Sigmoid colon (tissue), 7 donors: Measurements from ENCODE around the gene UBE2Q2. TPM values are rescaled to one million over a fixed set of nuclear protein-coding genes. Genes with fewer than 3 reads are reported as not detected.

Experiments used
- DNase-seq: peaks from one replicate; pipeline ENCODE4 v3.0.0-alpha.2; 2019
- H3K27ac ChIP-seq, 4 donors: fragments of 200-600 bp; sonication (generic); one replicate each; pipeline ENCODE4 v1.5.1; 2016 to 2019; ENCODE audit warnings: mild to moderate bottlenecking in 1 of 4
- H3K27me3 ChIP-seq, 3 donors: fragments of 200-600 bp; sonication (generic); one replicate each; pipeline ENCODE4 v1.5.1; 2019; ENCODE audit warnings: mild to moderate bottlenecking in 1 of 3
- H3K36me3 ChIP-seq, 4 donors: fragments of 200-600 bp; sonication (generic); one replicate each; pipeline ENCODE4 v1.5.1; 2016 to 2019
- H3K4me1 ChIP-seq, 4 donors: fragments of 200-600 bp; sonication (generic); one replicate each; pipeline ENCODE4 v1.5.1; 2017 to 2019
- H3K4me3 ChIP-seq, 4 donors: fragments of 200-600 bp; sonication (generic); one replicate each; pipeline ENCODE4 v1.5.1; 2017 to 2019; ENCODE audit warnings: mild to moderate bottlenecking in 2 of 4, moderate library complexity in 1 of 4
- H3K9me3 ChIP-seq, 4 donors: fragments of 200-600 bp in 3 of 4; sonication (generic) in 3 of 4; one replicate each; pipeline versions ENCODE4 v1.5.1 to v1.6.1; 2013 to 2019
- EP300 ChIP-seq, 4 donors: sonication (generic); formaldehyde crosslinking; IDR thresholded peaks; one replicate each; pipeline ENCODE4 v1.6.1; 2017; ENCODE audit warnings: antibody characterized with exemption in 4 of 4
- POLR2A ChIP-seq, 2 donors: fragments of 450-650 bp; IDR thresholded peaks; one replicate each; pipeline ENCODE4 v1.6.1; 2016; ENCODE audit warnings: antibody characterized with exemption in 2 of 2, mild to moderate bottlenecking in 2 of 2, moderate library complexity in 2 of 2
- POLR2AphosphoS5 ChIP-seq, 4 donors: sonication (generic); formaldehyde crosslinking; IDR thresholded peaks; one replicate each; pipeline ENCODE4 v1.6.1; 2017; ENCODE audit warnings: antibody characterized with exemption in 4 of 4
- WGBS, 2 donors: extraction: QIAGEN DNeasy Blood & Tissue Kit; methylation state at CpG; one replicate each; pipeline ENCODE4 v1.1.7; 2013; 5-methylcytosine and 5-hydroxymethylcytosine counted together
- intact Hi-C: fragments of 100-400 bp; cut with DNase I; formaldehyde crosslinking; loops from one replicate; pipeline ENCODE4 v1.15.1; 2023
- polyA plus RNA-seq, 3 donors: library from polyadenylated mRNA; stranded (reverse); fragments of 200-250 nt; gene quantifications; one replicate each; pipeline ENCODE4 v1.2.3, GENCODE V29; 2013
- small RNA-seq, 3 donors: library from RNA; depleted of rRNA; stranded (forward); fragments of <200 nt; gene quantifications; one replicate each; pipeline ENCODE3, GENCODE V24; 2016
- total RNA-seq, 4 donors: library from RNA; depleted of rRNA; stranded (reverse); fragments of >200 nt; gene quantifications; one replicate each; pipeline ENCODE4 v1.1.0, GENCODE V29; 2016
- TF ChIP-seq, protein P1 (sequence below), 4 experiments: fragments of 450-650 bp in 3 of 4; fragments of 200-600 bp in 1 of 4; IDR thresholded peaks; one replicate each; pipeline ENCODE4 v1.5.1; 2016 to 2019; ENCODE audit warnings: antibody characterized with exemption in 4 of 4, mild to moderate bottlenecking in 3 of 4, moderate library complexity in 2 of 4
- donor health status: healthy with polysubstance abuse.
- donor health status: Bipolar disorder and iron deficiency.
- donor health status: healthy.

UBE2Q2 gene
- total and polyA plus RNA-seq, 7 donors, result 16.9 to 101 (median 69.5) TPM

DNA sequence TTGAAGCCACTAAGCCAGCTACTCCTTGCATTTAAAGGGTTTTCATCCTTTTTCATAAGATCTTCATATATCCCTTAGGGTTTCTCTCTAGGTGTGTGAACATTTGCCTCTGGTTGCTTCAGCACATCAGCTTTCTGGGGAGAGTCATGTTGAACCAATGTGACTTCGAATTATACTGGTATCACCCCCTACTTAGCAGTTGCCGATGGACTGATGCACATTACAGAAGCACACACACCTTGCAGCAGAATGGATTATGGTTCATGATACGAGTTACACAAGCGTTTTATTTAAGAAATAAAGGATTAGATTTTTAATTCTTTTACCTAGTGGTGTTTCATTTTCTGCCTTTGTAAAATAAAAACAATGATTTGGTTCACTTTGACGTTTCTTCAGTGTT is 100.0 kb downstream of the UBE2Q2 start:
- Histone ChIP-seq H3K36me3 (no peaks in the 10 kb centered on the region), H3K4me1 (no peaks in the 10 kb centered on the region), H3K27ac (no peak overlapping the region), H3K4me3 (no peak overlapping the region), H3K9me3 (no peaks in the 10 kb centered on the region), H3K27me3 (no peaks in the 10 kb centered on the region)
- TF ChIP-seq EP300 (IDR thresholded peaks at IDR 0.05) (no peak), POLR2AphosphoS5 (IDR thresholded peaks at IDR 0.05) (no peak), POLR2A (IDR thresholded peaks at IDR 0.05) (no peak)
- TF ChIP-seq, protein P1, sequence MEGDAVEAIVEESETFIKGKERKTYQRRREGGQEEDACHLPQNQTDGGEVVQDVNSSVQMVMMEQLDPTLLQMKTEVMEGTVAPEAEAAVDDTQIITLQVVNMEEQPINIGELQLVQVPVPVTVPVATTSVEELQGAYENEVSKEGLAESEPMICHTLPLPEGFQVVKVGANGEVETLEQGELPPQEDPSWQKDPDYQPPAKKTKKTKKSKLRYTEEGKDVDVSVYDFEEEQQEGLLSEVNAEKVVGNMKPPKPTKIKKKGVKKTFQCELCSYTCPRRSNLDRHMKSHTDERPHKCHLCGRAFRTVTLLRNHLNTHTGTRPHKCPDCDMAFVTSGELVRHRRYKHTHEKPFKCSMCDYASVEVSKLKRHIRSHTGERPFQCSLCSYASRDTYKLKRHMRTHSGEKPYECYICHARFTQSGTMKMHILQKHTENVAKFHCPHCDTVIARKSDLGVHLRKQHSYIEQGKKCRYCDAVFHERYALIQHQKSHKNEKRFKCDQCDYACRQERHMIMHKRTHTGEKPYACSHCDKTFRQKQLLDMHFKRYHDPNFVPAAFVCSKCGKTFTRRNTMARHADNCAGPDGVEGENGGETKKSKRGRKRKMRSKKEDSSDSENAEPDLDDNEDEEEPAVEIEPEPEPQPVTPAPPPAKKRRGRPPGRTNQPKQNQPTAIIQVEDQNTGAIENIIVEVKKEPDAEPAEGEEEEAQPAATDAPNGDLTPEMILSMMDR (IDR thresholded peaks at IDR 0.05), result no peak
- DNase-seq, result no peak
- 57 to 82% methylated on average over 5 of the region's 5 CpGs for WGBS, 2 donors
- intact Hi-C loops, result no loop called here

- Histone ChIP-seq H3K36me3 (no peaks in the 10 kb centered on the region), H3K27me3 (no peaks in the 10 kb centered on the region), H3K4me1 (no peaks in the 10 kb centered on the region), H3K4me3 (no peak overlapping the region), H3K27ac (no peak overlapping the region), H3K9me3 (no peaks in the 10 kb centered on the region)
- 31 to 66% methylated on average over 1 of the region's 1 CpG for WGBS, 2 donors
- intact Hi-C loops, result no loop called here
- DNase-seq, result no peak
- TF ChIP-seq, protein P1 (IDR thresholded peaks at IDR 0.05), result no peak
- TF ChIP-seq EP300 (IDR thresholded peaks at IDR 0.05), result no peak
- no peak for TF ChIP-seq POLR2A (IDR thresholded peaks at IDR 0.05)
- no peak for TF ChIP-seq POLR2AphosphoS5 (IDR thresholded peaks at IDR 0.05)
Measured at GRCh38 chr15:75943713-75944215, 100.5 kb downstream of the UBE2Q2 start.

- intact Hi-C loops, result no loop called here
- H3K27ac ChIP-seq, result no peak overlapping the region
- TF ChIP-seq EP300 (IDR thresholded peaks at IDR 0.05), result no peak
- no peak for TF ChIP-seq POLR2A (IDR thresholded peaks at IDR 0.05)
- no peak for TF ChIP-seq POLR2AphosphoS5 (IDR thresholded peaks at IDR 0.05)
- TF ChIP-seq, protein P1 (IDR thresholded peaks at IDR 0.05), result no peak
- H3K27me3 ChIP-seq, result peaks cover 0 to 4% (median 0%) of the 10 kb centered on the region in 3 donors
- no peak for DNase-seq
- H3K4me3 ChIP-seq, result no peak overlapping the region
- H3K4me1 ChIP-seq, result no peaks in the 10 kb centered on the region
- WGBS, 2 donors, result 77 to 86% methylated on average over 4 of the region's 4 CpGs
- H3K9me3 ChIP-seq, result no peaks in the 10 kb centered on the region
- no peaks in the 10 kb centered on the region for H3K36me3 ChIP-seq
Measured at GRCh38 chr15:75945953-75946352, 102.7 kb downstream of the UBE2Q2 start.

DNA sequence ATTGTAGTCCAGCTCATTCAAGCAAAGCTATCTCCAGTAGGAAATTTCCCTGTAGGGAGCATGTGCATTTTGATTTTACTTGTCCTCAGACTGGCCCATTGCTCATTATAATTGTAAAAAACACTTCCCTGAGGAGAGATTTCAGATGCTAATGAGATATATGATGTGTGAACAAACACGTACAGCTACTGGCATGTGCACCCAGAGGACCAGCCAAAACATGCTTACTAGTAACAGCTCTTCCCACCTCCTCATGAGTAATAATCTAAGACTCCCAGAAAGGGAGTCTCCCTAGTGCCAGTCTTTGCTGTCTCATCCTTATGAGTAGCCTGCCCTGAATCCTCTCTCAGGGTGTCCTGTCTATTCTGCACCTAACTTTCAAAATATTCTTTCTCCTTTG is 103.8 kb downstream of the UBE2Q2 start:
- intact Hi-C loops, result no loop called here
- H3K27me3 ChIP-seq, result peaks cover 0 to 4% (median 0%) of the 10 kb centered on the region in 3 donors
- no peaks in the 10 kb centered on the region for H3K4me1 ChIP-seq
- H3K9me3 ChIP-seq, result no peaks in the 10 kb centered on the region
- WGBS, 2 donors, result 63 to 76% methylated on average over 1 of the region's 1 CpG
- no peaks in the 10 kb centered on the region for H3K36me3 ChIP-seq
- H3K27ac ChIP-seq, result no peak overlapping the region
- no peak for DNase-seq
- H3K4me3 ChIP-seq, result no peak overlapping the region
- no peak for TF ChIP-seq POLR2AphosphoS5 (IDR thresholded peaks at IDR 0.05)
- TF ChIP-seq EP300 (IDR thresholded peaks at IDR 0.05), result no peak
- no peak for TF ChIP-seq POLR2A (IDR thresholded peaks at IDR 0.05)

GRCh38 chr15:75948761-75949296 is 105.6 kb downstream of the UBE2Q2 start:
- TF ChIP-seq POLR2AphosphoS5 (IDR thresholded peaks at IDR 0.05) (no peak), POLR2A (IDR thresholded peaks at IDR 0.05) (no peak), EP300 (IDR thresholded peaks at IDR 0.05) (no peak)
- TF ChIP-seq, protein P1 (IDR thresholded peaks at IDR 0.05), result no peak
- Histone ChIP-seq H3K36me3 (no peaks in the 10 kb centered on the region), H3K4me3 (no peak overlapping the region), H3K27ac (no peak overlapping the region), H3K27me3 (peaks cover 0 to 4% (median 0%) of the 10 kb centered on the region in 3 donors), H3K4me1 (no peaks in the 10 kb centered on the region), H3K9me3 (no peaks in the 10 kb centered on the region)
- no peak for DNase-seq
- WGBS, 2 donors, result 82 to 83% methylated on average over 8 of the region's 8 CpGs
- intact Hi-C loops, result no loop called here

Small RNAs within 50 kb of the gene (small RNA-seq; reads per million reads assigned to genes)
- 0 reads per million in 3 donors for gene RN7SL510P

Other genes starting within 250 kb of the UBE2Q2 start
- gene SNUPN, start 217.7 kb upstream of the UBE2Q2 start, total RNA-seq, result 10 to 100 TPM; 15.3 to 28.6 (median 21.9) TPM
- gene SNUPN, start 217.7 kb upstream of the UBE2Q2 start, polyA plus RNA-seq, result 10 to 100 TPM; 20.4 to 25.0 (median 20.8) TPM
- gene IMP3, start 203.2 kb upstream of the UBE2Q2 start, total RNA-seq, result 100 to 1,000 TPM in 1 of 4 donors, 10 to 100 TPM in 3; 55.4 to 117 (median 84.3) TPM
- 10 to 100 TPM; 58.3 to 94.1 (median 62.0) TPM for gene IMP3, start 203.2 kb upstream of the UBE2Q2 start, polyA plus RNA-seq
- gene SNX33, start 195.5 kb upstream of the UBE2Q2 start, total RNA-seq, result 10 to 100 TPM; 20.1 to 32.7 (median 25.8) TPM
- 10 to 100 TPM in 2 of 3 donors, 1 to 10 TPM in 1; 9.0 to 20.9 (median 12.7) TPM for gene SNX33, start 195.5 kb upstream of the UBE2Q2 start, polyA plus RNA-seq
- 100 to 1,000 TPM in 2 of 4 donors, 10 to 100 TPM in 2; 45.7 to 151 (median 93.9) TPM for gene CSPG4, start 130.6 kb upstream of the UBE2Q2 start, total RNA-seq
- 1 to 10 TPM in 1 of 3 donors, under 1 TPM in 2; 0.23 to 8.4 (median 0.60) TPM for gene CSPG4, start 130.6 kb upstream of the UBE2Q2 start, polyA plus RNA-seq
- 10 to 100 TPM; 12.2 to 18.6 (median 14.9) TPM for gene FBXO22, start 60.4 kb downstream of the UBE2Q2 start, total RNA-seq
- gene FBXO22, start 60.4 kb downstream of the UBE2Q2 start, polyA plus RNA-seq, result 10 to 100 TPM; 10.8 to 21.5 (median 15.7) TPM
- gene NRG4, start 169.0 kb downstream of the UBE2Q2 start, total RNA-seq, result not detected
- 1 to 10 TPM in 2 of 3 donors, under 1 TPM in 1; 0.76 to 3.9 (median 3.0) TPM for gene NRG4, start 169.0 kb downstream of the UBE2Q2 start, polyA plus RNA-seq
- gene TMEM266, start 216.5 kb downstream of the UBE2Q2 start, total RNA-seq, result under 1 TPM in 1 of 4 donors, not detected in 3; 0.27 TPM
- gene TMEM266, start 216.5 kb downstream of the UBE2Q2 start, polyA plus RNA-seq, result 1 to 10 TPM in 1 of 3 donors, not detected in 2; 1.1 TPM